ENCODE results near the gene MS4A1. TPM values are rescaled to one million over a fixed set of nuclear protein-coding genes. Genes with fewer than 3 reads are reported as not detected.
A peak's percentile ranks its signal among the peaks of the same experiment; 100 is the strongest.
"Not testable (repeated sequence)": the region's sequence is repeated elsewhere in the genome, so short reads cannot be mapped to it uniquely, and the experiment has no call there.

Gene MS4A1
- total RNA-seq, 4 donors from 2014 or later, result 32.2 to 49.4 TPM; not detected in 2

DNA sequence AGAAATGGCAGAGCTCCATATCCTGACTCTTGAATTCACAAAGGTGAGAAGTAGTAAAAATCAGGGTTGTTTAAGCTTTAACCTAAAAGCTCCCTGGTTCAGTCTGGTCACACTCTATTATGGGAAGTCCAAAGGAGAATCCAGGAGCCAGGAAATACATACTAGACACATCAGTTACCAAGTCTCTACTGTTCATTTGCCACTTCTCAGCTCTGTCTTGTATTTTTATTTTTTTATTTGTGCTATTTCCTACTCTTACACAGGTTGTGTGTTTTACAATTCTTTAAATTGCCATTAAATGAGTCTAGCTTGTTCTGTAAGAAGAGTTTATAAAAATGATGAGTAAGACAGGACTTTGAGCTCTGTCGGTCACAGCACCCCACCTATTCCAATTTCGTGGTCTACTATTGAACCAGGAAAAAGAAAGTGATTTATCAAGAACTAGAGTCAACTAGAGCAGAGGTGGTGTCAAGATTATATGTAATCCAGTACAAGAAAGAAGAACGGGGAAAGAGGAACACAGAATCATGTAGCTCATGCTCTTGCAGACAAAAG is 46.7 kb downstream of the MS4A1 start:
- in situ Hi-C loops (cut with MboI; ENCODE audit: low pct_ligation_motif_present in 1 of 4, low pct_unique_long_range_greater_than_20kb in 1 of 4, low sequenced_read_pairs in 3 of 4), result no loop called here
- Histone ChIP-seq H3K27ac (peak overlapping the region; percentile 77 to 85 (median 82)), H3K27me3 (no peaks in the 10 kb centered on the region), H3K9me3 (no peaks in the 10 kb centered on the region), H3K4me1 (peaks cover 3 to 54% (median 25%) of the 10 kb centered on the region in 4 donors), H3K4me3 (no peak overlapping the region), H3K36me3 (no peaks in the 10 kb centered on the region)
- peak; percentile 54 for DNase-seq
- TF ChIP-seq EP300 (IDR thresholded peaks at IDR 0.05; ENCODE audit: low read depth) (peak; percentile 7), POLR2AphosphoS5 (IDR thresholded peaks at IDR 0.05) (peak in 2 of 3 donors; percentile 24 to 64), POLR2A (IDR thresholded peaks at IDR 0.05) (peak; percentile 36)
- TF ChIP-seq, protein P1, sequence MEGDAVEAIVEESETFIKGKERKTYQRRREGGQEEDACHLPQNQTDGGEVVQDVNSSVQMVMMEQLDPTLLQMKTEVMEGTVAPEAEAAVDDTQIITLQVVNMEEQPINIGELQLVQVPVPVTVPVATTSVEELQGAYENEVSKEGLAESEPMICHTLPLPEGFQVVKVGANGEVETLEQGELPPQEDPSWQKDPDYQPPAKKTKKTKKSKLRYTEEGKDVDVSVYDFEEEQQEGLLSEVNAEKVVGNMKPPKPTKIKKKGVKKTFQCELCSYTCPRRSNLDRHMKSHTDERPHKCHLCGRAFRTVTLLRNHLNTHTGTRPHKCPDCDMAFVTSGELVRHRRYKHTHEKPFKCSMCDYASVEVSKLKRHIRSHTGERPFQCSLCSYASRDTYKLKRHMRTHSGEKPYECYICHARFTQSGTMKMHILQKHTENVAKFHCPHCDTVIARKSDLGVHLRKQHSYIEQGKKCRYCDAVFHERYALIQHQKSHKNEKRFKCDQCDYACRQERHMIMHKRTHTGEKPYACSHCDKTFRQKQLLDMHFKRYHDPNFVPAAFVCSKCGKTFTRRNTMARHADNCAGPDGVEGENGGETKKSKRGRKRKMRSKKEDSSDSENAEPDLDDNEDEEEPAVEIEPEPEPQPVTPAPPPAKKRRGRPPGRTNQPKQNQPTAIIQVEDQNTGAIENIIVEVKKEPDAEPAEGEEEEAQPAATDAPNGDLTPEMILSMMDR (IDR thresholded peaks at IDR 0.05), result no peak
- WGBS, 2 donors (ENCODE audit: low coverage in 1 of 2), result 25 to 34% methylated on average over 3 of the region's 3 CpGs
- intact Hi-C loops (cut with DNase I; ENCODE audit: low total_unique reads), result no loop called here

DNA sequence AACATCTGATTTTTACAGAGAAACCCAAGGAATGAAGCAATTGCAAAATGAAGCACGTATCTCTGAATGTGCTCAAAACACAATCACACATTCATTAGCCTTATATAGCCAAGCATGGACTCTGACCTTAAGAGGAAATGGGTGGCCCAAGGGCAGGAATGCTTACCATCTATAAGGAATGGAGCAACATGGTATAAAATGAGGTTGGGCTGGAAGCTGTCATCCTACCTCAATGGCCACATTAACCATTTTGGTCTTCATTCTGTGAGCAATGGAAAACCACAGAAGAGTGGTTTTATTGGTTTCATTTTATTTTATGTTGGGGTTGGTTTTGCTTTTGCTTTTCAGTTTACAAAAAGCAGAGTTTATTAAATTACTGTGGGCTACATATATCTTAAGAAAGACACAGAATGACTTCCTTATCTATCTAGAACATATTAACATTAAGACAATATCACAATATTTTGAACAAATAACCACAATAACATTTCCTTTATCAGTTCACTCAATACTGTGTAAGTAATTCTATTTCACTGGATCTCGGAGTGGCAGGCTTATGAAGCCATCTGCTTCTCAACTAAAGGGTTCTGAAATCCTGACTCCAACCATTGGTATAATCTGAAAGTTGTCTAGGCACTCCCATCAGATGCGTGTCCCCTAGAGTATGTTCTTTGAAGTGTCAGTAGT is 48.7 kb downstream of the MS4A1 start:
- no peaks in the 10 kb centered on the region for H3K9me3 ChIP-seq
- TF ChIP-seq POLR2A (IDR thresholded peaks at IDR 0.05), result no peak
- TF ChIP-seq, protein P1 (IDR thresholded peaks at IDR 0.05), result no peak
- peak in 2 of 3 donors; percentile 29 to 70 for TF ChIP-seq POLR2AphosphoS5 (IDR thresholded peaks at IDR 0.05)
- no peak for TF ChIP-seq EP300 (IDR thresholded peaks at IDR 0.05; ENCODE audit: low read depth)
- no peaks in the 10 kb centered on the region for H3K27me3 ChIP-seq
- H3K27ac ChIP-seq, result peak overlapping the region; percentile 4 to 85 (median 82)
- intact Hi-C loops (cut with DNase I; ENCODE audit: low total_unique reads) (no loop called here), in situ Hi-C loops (cut with MboI; ENCODE audit: low pct_ligation_motif_present in 1 of 4, low pct_unique_long_range_greater_than_20kb in 1 of 4, low sequenced_read_pairs in 3 of 4) (no loop called here)
- 69 to 70% methylated on average over 3 of the region's 3 CpGs for WGBS, 2 donors (ENCODE audit: low coverage in 1 of 2)
- no peak overlapping the region for H3K4me3 ChIP-seq
- H3K4me1 ChIP-seq, result peaks cover 3 to 44% (median 20%) of the 10 kb centered on the region in 4 donors
- peak; percentile 31 for DNase-seq
- H3K36me3 ChIP-seq, result no peaks in the 10 kb centered on the region

DNA sequence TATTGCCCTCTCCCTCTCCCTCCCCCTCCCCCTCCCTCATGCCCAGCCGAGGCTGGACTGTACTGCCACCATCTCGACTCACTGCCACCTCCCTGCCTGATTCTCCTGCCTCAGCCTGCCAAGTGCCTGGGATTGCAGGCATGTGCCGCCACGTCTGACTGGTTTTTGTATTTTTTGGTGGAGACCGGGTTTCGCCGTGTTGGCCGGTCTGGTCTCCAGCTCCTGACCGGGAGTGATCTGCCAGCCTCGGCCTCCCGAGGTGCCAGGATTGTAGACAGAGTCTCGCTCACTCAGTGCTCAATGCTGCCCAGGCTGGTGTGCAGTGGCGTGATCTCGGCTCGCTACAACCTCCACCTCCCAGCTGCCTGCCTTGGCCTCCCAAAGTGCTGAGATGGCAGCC is 54.0 kb downstream of the MS4A1 start:
- 83% methylated on average over 11 of the region's 15 CpGs; no CpG with 5 or more reads in 1 of the 2 donors for WGBS, 2 donors (ENCODE audit: low coverage in 1 of 2)
- H3K27me3 ChIP-seq; DNase-seq; H3K9me3 ChIP-seq; in situ Hi-C loops (cut with MboI; ENCODE audit: low pct_ligation_motif_present in 1 of 4, low pct_unique_long_range_greater_than_20kb in 1 of 4, low sequenced_read_pairs in 3 of 4); H3K27ac ChIP-seq; intact Hi-C loops (cut with DNase I; ENCODE audit: low total_unique reads); H3K4me3 ChIP-seq; H3K4me1 ChIP-seq; H3K36me3 ChIP-seq: not testable (repeated sequence)

DNA sequence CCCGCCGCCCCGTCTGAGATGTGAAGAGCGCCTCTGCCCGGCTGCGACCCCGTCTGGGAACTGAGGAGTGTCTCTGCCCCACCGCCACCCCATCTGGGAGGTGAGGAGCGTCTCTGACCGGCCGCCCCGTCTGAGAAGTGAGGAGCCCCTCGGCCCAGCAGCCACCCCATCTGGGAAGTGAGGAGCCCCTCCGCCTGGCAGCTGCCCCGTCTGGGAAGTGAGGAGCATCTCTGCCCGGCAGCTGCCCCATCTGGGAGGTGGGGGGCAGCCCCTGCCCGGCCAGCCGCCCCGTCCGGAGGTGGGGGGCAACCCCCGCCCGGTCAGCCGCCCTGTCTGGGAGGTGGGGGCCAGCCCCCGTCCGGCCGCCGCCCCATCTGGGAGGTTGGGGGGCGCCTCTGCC is 54.6 kb downstream of the MS4A1 start:
- H3K4me3 ChIP-seq; intact Hi-C loops (cut with DNase I; ENCODE audit: low total_unique reads); H3K36me3 ChIP-seq; H3K4me1 ChIP-seq; H3K27ac ChIP-seq; DNase-seq; in situ Hi-C loops (cut with MboI; ENCODE audit: low pct_ligation_motif_present in 1 of 4, low pct_unique_long_range_greater_than_20kb in 1 of 4, low sequenced_read_pairs in 3 of 4); H3K9me3 ChIP-seq; H3K27me3 ChIP-seq: not testable (repeated sequence)
- WGBS, 2 donors (ENCODE audit: low coverage in 1 of 2), result 93% methylated on average over 15 of the region's 28 CpGs; no CpG with 5 or more reads in 1 of the 2 donors

DNA sequence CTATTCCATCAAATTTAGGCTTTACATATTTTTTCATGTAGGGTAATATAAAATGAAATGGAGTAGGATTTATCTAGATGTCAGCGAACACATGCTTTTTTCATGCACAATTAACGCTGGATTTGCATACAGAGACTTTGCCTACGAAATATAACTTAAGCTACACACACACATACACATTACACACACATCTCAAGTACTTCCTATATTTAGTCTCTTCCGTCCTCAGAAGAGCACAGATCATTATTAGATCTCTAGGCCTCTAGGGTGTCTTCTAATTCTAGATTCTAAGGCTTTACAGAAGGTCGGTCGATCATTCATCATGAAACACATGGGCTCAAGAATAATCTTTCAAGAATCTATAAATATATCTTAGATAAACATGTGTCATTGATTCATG is 55.7 kb downstream of the MS4A1 start:
- H3K27me3 ChIP-seq, result no peaks in the 10 kb centered on the region
- intact Hi-C loops (cut with DNase I; ENCODE audit: low total_unique reads), result no loop called here
- in situ Hi-C loops (cut with MboI; ENCODE audit: low pct_ligation_motif_present in 1 of 4, low pct_unique_long_range_greater_than_20kb in 1 of 4, low sequenced_read_pairs in 3 of 4), result no loop called here
- H3K4me1 ChIP-seq, result peaks cover 0 to 3% (median 0%) of the 10 kb centered on the region in 4 donors
- no peaks in the 10 kb centered on the region for H3K36me3 ChIP-seq
- WGBS, 2 donors (ENCODE audit: low coverage in 1 of 2), result 61 to 75% methylated on average over 6 of the region's 6 CpGs
- no peak for DNase-seq
- no peaks in the 10 kb centered on the region for H3K9me3 ChIP-seq
- H3K27ac ChIP-seq, result no peak overlapping the region
- no peak overlapping the region for H3K4me3 ChIP-seq
- TF ChIP-seq EP300 (IDR thresholded peaks at IDR 0.05; ENCODE audit: low read depth) (no peak), POLR2AphosphoS5 (IDR thresholded peaks at IDR 0.05) (no peak), POLR2A (IDR thresholded peaks at IDR 0.05) (no peak)
- TF ChIP-seq, protein P1 (IDR thresholded peaks at IDR 0.05), result no peak
